HUES6 (cell line): ENCODE data around the gene SFXN4.
"Not testable (repeated sequence)": the region's sequence is repeated elsewhere in the genome, so short reads cannot be mapped to it uniquely, and the experiment has no call there.

ENCODE experiments used
- H3K27ac ChIP-seq: 2 replicates; pipeline ENCODE4 v1.7.0; 2013; ENCODE audit warnings: low read depth, mild to moderate bottlenecking, low read length, inconsistent platforms
- H3K27me3 ChIP-seq: 2 replicates; pipeline ENCODE4 v1.6.1; 2013; ENCODE audit warnings: low read length; ENCODE audit not compliant: control insufficient read depth, insufficient read depth
- H3K36me3 ChIP-seq: 2 replicates; pipeline ENCODE4 v1.6.1; 2013; ENCODE audit warnings: low read length; ENCODE audit not compliant: control insufficient read depth, insufficient read depth
- H3K4me1 ChIP-seq: 2 replicates; pipeline ENCODE4 v1.6.1; 2013; ENCODE audit warnings: low read length; ENCODE audit not compliant: control insufficient read depth, insufficient read depth
- H3K4me3 ChIP-seq: 2 replicates; pipeline ENCODE4 v1.5.1; 2013; ENCODE audit warnings: low read depth, low read length
- H3K9ac ChIP-seq: one replicate; pipeline ENCODE4 v1.6.1; 2013; ENCODE audit warnings: mild to moderate bottlenecking, low read length
- H3K9me3 ChIP-seq: 2 replicates; pipeline ENCODE4 v1.6.1; 2013; ENCODE audit warnings: low read depth, low read length; ENCODE audit not compliant: control insufficient read depth, insufficient read depth

The SFXN4 gene

DNA sequence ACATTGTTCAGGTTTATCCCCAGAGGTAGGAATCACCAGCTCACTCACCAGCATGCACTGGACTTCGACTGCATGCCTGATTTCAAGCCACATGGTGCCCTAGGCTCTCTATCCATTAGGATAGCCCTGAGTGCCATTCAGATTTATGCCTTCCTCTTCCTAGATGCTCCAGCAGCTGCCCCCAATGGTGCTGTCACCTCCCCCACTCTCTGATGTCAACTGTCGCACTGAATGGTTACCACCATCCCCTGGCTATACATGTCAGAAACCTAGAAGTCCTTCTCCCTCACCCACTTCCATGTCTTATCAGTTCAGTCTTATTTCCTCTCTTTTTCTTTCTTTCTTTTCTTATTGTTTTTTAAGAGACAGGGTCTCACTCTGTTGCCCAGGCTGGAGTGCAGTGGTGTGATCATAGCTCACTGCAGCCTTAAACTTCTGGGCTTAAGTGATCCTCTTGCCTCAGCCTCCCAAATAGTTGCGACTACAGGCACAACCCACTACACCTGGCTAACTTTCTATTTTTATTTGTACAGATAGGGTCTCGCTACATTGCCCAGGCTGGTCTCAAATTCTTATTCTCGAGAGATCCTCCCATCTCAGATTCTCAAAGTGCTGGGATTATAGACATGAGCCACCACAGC lies 2.9 kb downstream of the SFXN4 start:
- Histone ChIP-seq H3K9ac (no peak overlapping the region), H3K9me3 (no peaks in the 10 kb centered on the region), H3K36me3 (peaks cover 21% of the 10 kb centered on the region), H3K27me3 (no peaks in the 10 kb centered on the region), H3K4me3 (no peak overlapping the region), H3K27ac (no peak overlapping the region), H3K4me1 (peaks cover 4% of the 10 kb centered on the region; the same call in 1 of the 2 replicates)

GRCh38 chr10:119161680-119162451 lies 3.6 kb downstream of the SFXN4 start:
- Histone ChIP-seq H3K9me3 (no peaks in the 10 kb centered on the region), H3K27me3 (no peaks in the 10 kb centered on the region), H3K4me3 (no peak overlapping the region), H3K36me3 (peaks cover 20% of the 10 kb centered on the region), H3K27ac (no peak overlapping the region), H3K9ac (no peak overlapping the region), H3K4me1 (peaks cover 4% of the 10 kb centered on the region; the same call in 1 of the 2 replicates)

- H3K36me3 ChIP-seq, result peaks cover 43% of the 10 kb centered on the region
- H3K4me1 ChIP-seq, result no peaks in the 10 kb centered on the region; the same call in 1 of the 2 replicates
These were observed 6.2 kb downstream of the SFXN4 start for GRCh38 chr10:119159332-119159731.

GRCh38 chr10:119153661-119154060 lies 11.9 kb downstream of the SFXN4 start:
- no peak overlapping the region for H3K9ac ChIP-seq
- no peak overlapping the region for H3K4me3 ChIP-seq
- no peaks in the 10 kb centered on the region for H3K9me3 ChIP-seq
- H3K4me1 ChIP-seq, result no peaks in the 10 kb centered on the region
- H3K36me3 ChIP-seq, result peaks cover 57% of the 10 kb centered on the region
- no peaks in the 10 kb centered on the region for H3K27me3 ChIP-seq
- no peak overlapping the region for H3K27ac ChIP-seq

More at GRCh38 chr10:119159332-119159731, 6.2 kb downstream of the SFXN4 start:
- no peak overlapping the region for H3K4me3 ChIP-seq
- no peak overlapping the region for H3K27ac ChIP-seq
- no peak overlapping the region for H3K9ac ChIP-seq
- no peaks in the 10 kb centered on the region for H3K9me3 ChIP-seq
- H3K27me3 ChIP-seq, result no peaks in the 10 kb centered on the region

- H3K9me3 ChIP-seq, result no peaks in the 10 kb centered on the region
- H3K4me1 ChIP-seq, result no peaks in the 10 kb centered on the region
- no peak overlapping the region for H3K4me3 ChIP-seq
- H3K27ac ChIP-seq, result no peak overlapping the region
- peaks cover 57% of the 10 kb centered on the region for H3K36me3 ChIP-seq
- no peak overlapping the region for H3K9ac ChIP-seq
- H3K27me3 ChIP-seq, result no peaks in the 10 kb centered on the region
These were observed 12.5 kb downstream of the SFXN4 start for GRCh38 chr10:119153041-119153440.

DNA sequence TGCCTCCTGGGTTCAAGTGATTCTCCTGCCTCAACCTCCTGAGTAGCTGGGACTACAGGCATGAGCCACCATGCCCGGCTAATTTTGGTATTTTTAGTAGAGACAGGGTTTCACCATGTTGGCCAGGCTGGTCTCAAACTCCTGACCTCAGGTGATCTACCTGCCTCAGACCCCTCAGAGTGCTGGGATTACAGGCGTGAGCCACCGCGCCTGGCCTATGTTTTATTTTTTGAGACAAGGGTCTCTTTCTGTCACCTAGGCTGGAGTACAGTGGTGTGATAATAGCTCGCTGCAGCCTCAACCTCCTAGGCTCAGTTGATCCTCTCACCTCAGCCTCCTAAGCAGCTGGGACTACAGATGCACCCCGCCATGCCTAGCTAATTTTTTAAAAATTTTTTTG lies 13.9 kb downstream of the SFXN4 start:
- not testable (repeated sequence) for H3K4me1 ChIP-seq

GRCh38 chr10:119149729-119150128 lies 15.8 kb downstream of the SFXN4 start:
- H3K9ac ChIP-seq, result no peak overlapping the region
- H3K36me3 ChIP-seq, result peaks cover 44% of the 10 kb centered on the region
- no peak overlapping the region for H3K4me3 ChIP-seq
- H3K9me3 ChIP-seq, result no peaks in the 10 kb centered on the region
- H3K27ac ChIP-seq, result no peak overlapping the region
- no peaks in the 10 kb centered on the region for H3K27me3 ChIP-seq
- H3K4me1 ChIP-seq, result no peaks in the 10 kb centered on the region

More for the DNA sequence above, 13.9 kb downstream of the SFXN4 start:
- not testable (repeated sequence) for H3K27ac ChIP-seq, H3K27me3 ChIP-seq, H3K4me3 ChIP-seq, H3K9ac ChIP-seq, H3K9me3 ChIP-seq
- H3K36me3 ChIP-seq, result peaks cover 58% of the 10 kb centered on the region

GRCh38 chr10:119149157-119149556 lies 16.4 kb downstream of the SFXN4 start:
- Histone ChIP-seq H3K4me3 (no peak overlapping the region), H3K4me1 (no peaks in the 10 kb centered on the region), H3K9ac (no peak overlapping the region), H3K27me3 (no peaks in the 10 kb centered on the region), H3K9me3 (no peaks in the 10 kb centered on the region), H3K36me3 (peaks cover 38% of the 10 kb centered on the region), H3K27ac (no peak overlapping the region)

DNA sequence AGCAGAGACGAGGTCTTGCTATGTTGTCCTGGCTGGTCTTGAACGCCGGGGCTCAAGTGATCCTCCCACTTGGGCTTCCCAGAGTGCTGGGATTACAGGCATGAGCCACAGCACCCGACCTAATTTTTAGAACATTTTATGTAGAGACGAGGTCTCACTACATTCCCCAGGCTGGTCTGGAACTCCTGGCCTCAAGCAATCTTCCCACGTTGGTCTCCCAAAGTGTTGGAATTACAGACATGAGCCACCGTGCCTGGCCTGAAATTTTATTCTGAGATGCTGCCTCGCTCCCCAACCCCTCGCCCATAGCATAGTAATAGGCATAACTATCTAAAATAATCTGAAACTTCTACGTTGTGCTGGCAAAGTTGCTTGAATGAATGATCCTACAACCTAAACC lies 21.9 kb downstream of the SFXN4 start:
- Histone ChIP-seq H3K36me3 (peaks cover 15% of the 10 kb centered on the region), H3K9ac (no peak overlapping the region), H3K9me3 (no peaks in the 10 kb centered on the region)

DNA sequence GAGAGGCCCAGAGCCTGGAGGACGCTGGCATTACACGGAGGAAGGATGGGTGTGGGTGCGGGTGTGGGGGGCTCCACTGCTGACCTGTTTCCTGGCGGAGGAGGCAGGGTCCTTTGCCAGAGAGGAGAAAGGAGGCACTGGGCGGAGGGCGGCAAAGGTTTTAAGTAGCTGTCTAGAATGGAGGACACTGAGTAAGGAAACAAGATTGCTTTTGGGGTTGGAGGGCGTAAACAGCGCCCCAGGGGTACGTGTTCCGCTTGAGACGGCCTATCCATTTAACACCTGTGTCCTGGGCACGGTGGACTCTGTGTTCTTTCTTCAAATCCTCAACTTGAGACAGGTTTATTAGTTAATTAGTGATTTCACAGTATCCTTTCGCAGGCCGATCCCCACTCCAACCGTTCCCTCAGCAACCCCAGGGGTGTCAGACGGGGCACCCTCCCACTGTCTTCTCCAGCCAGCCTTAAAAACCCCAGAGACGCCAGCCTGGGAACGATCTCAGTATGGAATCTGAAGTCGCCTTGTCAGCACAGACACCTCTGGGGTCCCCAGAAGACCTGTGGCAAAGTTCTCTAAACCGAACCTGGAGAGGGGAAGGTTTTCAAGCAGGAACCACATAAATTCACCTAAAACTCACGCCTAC lies 24.8 kb downstream of the SFXN4 start:
- Histone ChIP-seq H3K4me3 (no peak overlapping the region), H3K36me3 (peaks cover 2% of the 10 kb centered on the region), H3K9ac (no peak overlapping the region), H3K4me1 (no peaks in the 10 kb centered on the region), H3K27ac (no peak overlapping the region), H3K9me3 (no peaks in the 10 kb centered on the region), H3K27me3 (no peaks in the 10 kb centered on the region)

More for the DNA sequence above, 21.9 kb downstream of the SFXN4 start:
- Histone ChIP-seq H3K4me1 (no peaks in the 10 kb centered on the region), H3K27ac (no peak overlapping the region), H3K27me3 (no peaks in the 10 kb centered on the region), H3K4me3 (no peak overlapping the region)

GRCh38 chr10:119139464-119140067 lies 25.9 kb downstream of the SFXN4 start:
- Histone ChIP-seq H3K4me1 (no peaks in the 10 kb centered on the region), H3K9ac (no peak overlapping the region), H3K27ac (no peak overlapping the region), H3K9me3 (no peaks in the 10 kb centered on the region), H3K4me3 (no peak overlapping the region), H3K36me3 (peaks cover 5% of the 10 kb centered on the region), H3K27me3 (no peaks in the 10 kb centered on the region)
